H9 (cell line): ENCODE data around the gene RLBP1. TPM values are rescaled to one million over a fixed set of nuclear protein-coding genes. Genes with fewer than 3 reads are reported as not detected.

Source experiments
- DNase-seq: peaks from one replicate; pipeline ENCODE4 v3.0.0-alpha.2; 2017
- H2AFZ ChIP-seq: one replicate; pipeline ENCODE4 v1.6.1; 2013; ENCODE audit warnings: mild to moderate bottlenecking, low read length, control low read depth, moderate library complexity
- H2AK5ac ChIP-seq: 2 replicates; pipeline ENCODE4 v1.6.1; 2013; ENCODE audit warnings: low read length, control low read depth, mixed read lengths; ENCODE audit not compliant: insufficient read length
- H2BK120ac ChIP-seq: one replicate; pipeline ENCODE4 v1.6.1; 2013; ENCODE audit warnings: low read depth, mild to moderate bottlenecking, low read length, control low read depth, inconsistent platforms; ENCODE audit not compliant: poor library complexity, severe bottlenecking
- H2BK12ac ChIP-seq: 2 replicates; pipeline ENCODE4 v1.6.1; 2013; ENCODE audit warnings: low read length, control low read depth, mixed read lengths, low read depth; ENCODE audit not compliant: insufficient read length
- H2BK15ac ChIP-seq: 2 replicates; pipeline ENCODE4 v1.6.1; 2013; ENCODE audit warnings: low read depth, low read length, control low read depth
- H2BK20ac ChIP-seq: one replicate; pipeline ENCODE4 v1.6.1; 2013; ENCODE audit warnings: low read depth, mild to moderate bottlenecking, low read length, control low read depth, inconsistent platforms; ENCODE audit not compliant: poor library complexity, severe bottlenecking
- H2BK5ac ChIP-seq: 2 replicates; pipeline ENCODE4 v1.6.1; 2013; ENCODE audit warnings: low read length, control low read depth, mixed read lengths; ENCODE audit not compliant: insufficient read length
- H3K14ac ChIP-seq: 2 replicates; pipeline ENCODE4 v1.6.1; 2013; ENCODE audit warnings: low read length, control low read depth; ENCODE audit not compliant: insufficient read depth
- H3K18ac ChIP-seq: 2 replicates; pipeline ENCODE4 v1.6.1; 2013; ENCODE audit warnings: low read depth, mild to moderate bottlenecking, mixed read lengths, low read length, control low read depth; ENCODE audit not compliant: insufficient read length
- H3K23ac ChIP-seq: 2 replicates; pipeline ENCODE4 v1.6.1; 2013; ENCODE audit warnings: low read length, control low read depth, mixed read lengths, low read depth; ENCODE audit not compliant: insufficient read length
- H3K23me2 ChIP-seq: 2 replicates; pipeline ENCODE4 v1.6.1; 2013; ENCODE audit warnings: low read depth, mild to moderate bottlenecking, mixed read lengths, low read length, control low read depth; ENCODE audit not compliant: insufficient read length, poor library complexity, severe bottlenecking
- H3K27ac ChIP-seq: 2 replicates; pipeline ENCODE4 v1.5.1; 2013; ENCODE audit warnings: low read length, control low read depth, mixed read lengths, low read depth; ENCODE audit not compliant: insufficient read length
- H3K27me3 ChIP-seq: 2 replicates; pipeline ENCODE4 v1.6.1; 2013; ENCODE audit warnings: low read length, control low read depth, inconsistent platforms; ENCODE audit not compliant: insufficient read depth
- H3K4ac ChIP-seq: 2 replicates; pipeline ENCODE4 v1.6.1; 2013; ENCODE audit warnings: low read depth, mild to moderate bottlenecking, control low read depth, inconsistent platforms, low read length, moderate library complexity
- H3K4me1 ChIP-seq: 2 replicates; pipeline ENCODE4 v1.6.1; 2013; ENCODE audit warnings: low read length, control low read depth, inconsistent platforms; ENCODE audit not compliant: insufficient read depth
- H3K4me2 ChIP-seq: 2 replicates; pipeline ENCODE4 v1.6.1; 2013; ENCODE audit warnings: low read length, control low read depth, mixed read lengths; ENCODE audit not compliant: insufficient read length, insufficient read depth
- H3K56ac ChIP-seq: 2 replicates; pipeline ENCODE4 v1.6.1; 2013; ENCODE audit warnings: low read depth, mild to moderate bottlenecking, mixed read lengths, low read length, control low read depth; ENCODE audit not compliant: insufficient read length
- H3K79me1 ChIP-seq: 2 replicates; pipeline ENCODE4 v1.6.1; 2013; ENCODE audit warnings: low read depth, mild to moderate bottlenecking, moderate library complexity, low read length, control low read depth, inconsistent platforms; ENCODE audit not compliant: insufficient read depth, poor library complexity, severe bottlenecking
- H3K79me2 ChIP-seq: 2 replicates; pipeline ENCODE4 v1.6.1; 2013; ENCODE audit warnings: low read length, control low read depth, inconsistent platforms; ENCODE audit not compliant: insufficient read depth
- H3K9ac ChIP-seq: 2 replicates; pipeline ENCODE4 v1.6.1; 2013; ENCODE audit warnings: low read length, control low read depth, mixed read lengths; ENCODE audit not compliant: insufficient read length; ENCODE audit errors: extremely low read depth
- H3K9me3 ChIP-seq: one replicate; pipeline ENCODE4 v1.6.1; 2013; ENCODE audit warnings: low read depth, low read length, inconsistent platforms; ENCODE audit not compliant: control insufficient read depth
- H3T11ph ChIP-seq: one replicate; pipeline ENCODE4 v1.6.1; 2013; ENCODE audit warnings: mild to moderate bottlenecking, low read length, control low read depth, inconsistent platforms
- H4K20me1 ChIP-seq: one replicate; pipeline ENCODE4 v1.6.1; 2013; ENCODE audit not compliant: control insufficient read depth, insufficient read length, insufficient read depth
- H4K5ac ChIP-seq: 2 replicates; pipeline ENCODE4 v1.6.1; 2013; ENCODE audit warnings: low read depth, mild to moderate bottlenecking, mixed read lengths, low read length, control low read depth; ENCODE audit not compliant: insufficient read length
- H4K8ac ChIP-seq: replicated peaks from 2 replicates; pipeline ENCODE4 v1.6.1; 2013; ENCODE audit warnings: low read length, control low read depth, mixed read lengths, low read depth; ENCODE audit not compliant: insufficient read length
- H4K91ac ChIP-seq: 2 replicates; pipeline ENCODE4 v1.6.1; 2013; ENCODE audit warnings: low read depth, mild to moderate bottlenecking, moderate library complexity, mixed read lengths, low read length, control low read depth; ENCODE audit not compliant: insufficient read length
- H3K27ac Mint-ChIP-seq, 3 experiments: 2 replicates in 2 of 3; 3 replicates in 1 of 3; pipeline ENCODE4 v1.8.0; 2020 to 2021; ENCODE audit warnings: mixed read lengths in 3 of 3, mild to moderate bottlenecking in 1 of 3, moderate library complexity in 1 of 3
- H3K27me3 Mint-ChIP-seq: 2 replicates; pipeline ENCODE4 v1.8.0; 2021; ENCODE audit warnings: low read depth, mild to moderate bottlenecking, moderate library complexity, mixed read lengths
- H3K36me3 Mint-ChIP-seq, 3 experiments: 2 replicates in 2 of 3; 3 replicates in 1 of 3; pipeline ENCODE4 v1.8.0; 2020 to 2021; ENCODE audit warnings: low read depth in 3 of 3, mixed read lengths in 3 of 3; ENCODE audit not compliant: insufficient read depth in 1 of 3
- H3K4me1 Mint-ChIP-seq, 2 experiments: 2 replicates each; pipeline ENCODE4 v1.8.0; 2020; ENCODE audit warnings: mixed read lengths in 2 of 2
- H3K4me3 Mint-ChIP-seq, 2 experiments: 2 replicates in 1 of 2; 3 replicates in 1 of 2; pipeline ENCODE4 v1.8.0; 2020 to 2021; ENCODE audit warnings: mild to moderate bottlenecking in 2 of 2, mixed read lengths in 2 of 2, moderate library complexity in 1 of 2
- H3K9me3 Mint-ChIP-seq, 2 experiments: 2 replicates in 1 of 2; 3 replicates in 1 of 2; pipeline ENCODE4 v1.8.0; 2020; ENCODE audit warnings: mild to moderate bottlenecking in 2 of 2, mixed read lengths in 2 of 2, moderate library complexity in 1 of 2
- CTCF ChIP-seq: fragments of 200-600 bp; sonication (generic); conservative IDR thresholded peaks from 3 replicates; pipeline ENCODE4 v1.8.0; 2021; ENCODE audit warnings: antibody characterized with exemption, mild to moderate bottlenecking
- WGBS: extraction: QIAGEN DNeasy Blood & Tissue Kit; methylation state at CpG from one replicate; pipeline ENCODE4 v1.1.7; 2013; ENCODE audit warnings: missing lambda C conversion rate, low lambda C conversion rate, mixed read lengths; ENCODE audit not compliant: insufficient read length; ENCODE audit errors: extremely low coverage; 5-methylcytosine and 5-hydroxymethylcytosine counted together
- total RNA-seq: library from RNA; stranded (reverse); gene quantifications from 2 replicates; pipeline ENCODE4 v1.2.1, GENCODE V29; 2021

The RLBP1 gene
- total RNA-seq, 1 experiment from 2014 or later, result not detected

DNA sequence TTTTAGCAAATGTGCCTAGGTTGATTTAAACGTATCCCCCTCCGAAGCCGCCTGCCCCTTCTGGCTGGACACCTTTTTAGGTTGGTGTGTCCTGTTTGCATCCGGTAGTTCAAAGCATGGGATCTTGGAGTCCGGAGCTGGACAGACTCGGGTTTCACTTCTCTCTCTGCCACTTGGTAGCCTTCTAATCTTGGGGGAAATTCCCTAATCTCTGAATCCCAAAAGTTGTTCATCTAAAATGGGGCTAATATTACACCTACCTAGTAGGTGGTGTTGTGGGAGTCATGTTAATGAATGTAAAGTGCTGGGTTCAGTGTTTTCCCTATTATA lies 23.2 kb upstream of the RLBP1 start:
- H3K4me2 ChIP-seq, result peak overlapping the region; percentile 80
- H2BK20ac ChIP-seq, result no peak overlapping the region
- Mint-ChIP-seq H3K9me3 (peaks cover 11 to 17% of the 10 kb centered on the region in 2 experiments), H3K4me3 (peak overlapping the region; percentile 96 to 98), H3K27me3 (peaks cover 14% of the 10 kb centered on the region), H3K4me1 (peaks cover 21 to 27% of the 10 kb centered on the region in 2 experiments), H3K36me3 (peaks cover 33 to 36% (median 34%) of the 10 kb centered on the region in 3 experiments), H3K27ac (peak overlapping the region; percentile 58 to 97 (median 88); a peak in 5 of 7 replicates)
- H3K27me3 ChIP-seq, result no peaks in the 10 kb centered on the region; the same call in 1 of the 2 replicates
- peaks cover 2% of the 10 kb centered on the region for H3K79me1 ChIP-seq
- TF ChIP-seq CTCF, result no peak
- H3K27ac ChIP-seq, result no peak overlapping the region
- H3K79me2 ChIP-seq, result peaks cover 14% of the 10 kb centered on the region; the same call in 1 of the 2 replicates
- no peak overlapping the region for H3K4ac ChIP-seq
- peak overlapping the region; percentile 94 for H3K9ac ChIP-seq
- H3K23ac ChIP-seq, result no peak overlapping the region
- H3T11ph ChIP-seq, result no peak overlapping the region
- no peak overlapping the region for H2BK5ac ChIP-seq
- H3K14ac ChIP-seq, result peak overlapping the region; percentile 73; the same call in 1 of the 2 replicates
- H3K9me3 ChIP-seq, result no peaks in the 10 kb centered on the region
- no peak overlapping the region for H3K18ac ChIP-seq
- no peak overlapping the region for H2AFZ ChIP-seq
- H3K56ac ChIP-seq, result no peak overlapping the region
- no peak overlapping the region for H2BK12ac ChIP-seq
- no peak overlapping the region for H2BK120ac ChIP-seq
- no CpG with 5 or more reads among the region's 6 CpGs for WGBS
- peaks cover 17% of the 10 kb centered on the region for H3K23me2 ChIP-seq
- no peaks in the 10 kb centered on the region for H4K20me1 ChIP-seq
- H3K4me1 ChIP-seq, result no peaks in the 10 kb centered on the region
- H4K91ac ChIP-seq, result no peak overlapping the region
- H4K5ac ChIP-seq, result no peak overlapping the region
- H2BK15ac ChIP-seq, result no peak overlapping the region
- H2AK5ac ChIP-seq, result no peak overlapping the region
- H4K8ac ChIP-seq, result no peak overlapping the region
- no peak for DNase-seq
